HEK293 (cell line): ENCODE measurements around the gene CNN2.

Experiments
- CTCF ChIA-PET: fragments of 350-600 bp; formaldehyde crosslinking; extraction: SDS; loops from one replicate; lab custom pipeline; 2021; ENCODE audit warnings: antibody characterized with exemption; lab: Yijun Ruan, JAX
- POLR2A ChIA-PET: fragments of 300-600 bp; formaldehyde crosslinking; extraction: SDS; loops from one replicate; lab custom pipeline; 2020; ENCODE audit warnings: antibody characterized with exemption, inconsistent platforms; lab: Yijun Ruan, JAX
- H3K27ac ChIP-seq: fragments of 200-500 bp; sonication (Bioruptor generic); 2 replicates; pipeline ENCODE4 v1.5.1; 2014; ENCODE audit warnings: low read depth, low read length, control low read depth, inconsistent platforms; ENCODE audit errors: extremely low read depth
- H3K36me3 ChIP-seq, 2 experiments: fragments of 200-500 bp in 1 of 2; sonication (Bioruptor generic) in 1 of 2; 1 replicate in 1 of 2; 2 replicates in 1 of 2; pipeline ENCODE4 v1.5.1; 2014 to 2017; ENCODE audit warnings: inconsistent platforms in 2 of 2, low read length in 2 of 2; ENCODE audit not compliant: control insufficient read depth in 2 of 2, insufficient read depth in 1 of 2
- H3K4me1 ChIP-seq: fragments of 200-500 bp; sonication (Bioruptor generic); 2 replicates; pipeline ENCODE4 v1.5.1; 2014; ENCODE audit warnings: mild to moderate bottlenecking, low read length, inconsistent platforms; ENCODE audit not compliant: control insufficient read depth, insufficient read depth
- H3K4me3 ChIP-seq: 2 replicates; pipeline ENCODE4 v1.5.1; 2011; ENCODE audit warnings: low read depth, mild to moderate bottlenecking, control low read depth, low read length, moderate library complexity
- H3K9me3 ChIP-seq: fragments of 200-500 bp; sonication (Bioruptor generic); 2 replicates; pipeline ENCODE4 v1.5.1; 2014; ENCODE audit warnings: low read depth, low read length, inconsistent platforms; ENCODE audit not compliant: control insufficient read depth, insufficient read depth
- FEZF1 ChIP-seq: fragments of 450-650 bp; formaldehyde crosslinking; IDR thresholded peaks from 2 replicates; pipeline ENCODE4 v1.5.1; 2016; ENCODE audit warnings: missing biosample characterization, missing genetic modification characterization
- GLIS1 ChIP-seq: fragments of 450-650 bp; formaldehyde crosslinking; IDR thresholded peaks from 2 replicates; pipeline ENCODE4 v1.5.1; 2016; ENCODE audit warnings: missing biosample characterization, missing genetic modification characterization
- GLIS2 ChIP-seq: fragments of 450-650 bp; formaldehyde crosslinking; IDR thresholded peaks from 2 replicates; pipeline ENCODE4 v1.5.1; 2016; ENCODE audit warnings: missing biosample characterization, missing genetic modification characterization
- IKZF3 ChIP-seq: fragments of 450-650 bp; IDR thresholded peaks from 2 replicates; pipeline ENCODE4 v1.5.0; 2018; ENCODE audit warnings: missing biosample characterization, mild to moderate bottlenecking, missing genetic modification characterization, moderate library complexity
- KLF7 ChIP-seq: fragments of 450-650 bp; formaldehyde crosslinking; IDR thresholded peaks from 2 replicates; pipeline ENCODE4 v1.5.1; 2016; ENCODE audit warnings: missing biosample characterization, missing genetic modification characterization, borderline replicate concordance
- MZF1 ChIP-seq: fragments of 450-650 bp; formaldehyde crosslinking; IDR thresholded peaks from 2 replicates; pipeline ENCODE4 v1.5.1; 2017; ENCODE audit warnings: missing biosample characterization, missing genetic modification characterization, borderline replicate concordance
- PATZ1 ChIP-seq: fragments of 450-650 bp; formaldehyde crosslinking; IDR thresholded peaks from 2 replicates; pipeline ENCODE4 v1.5.1; 2016; ENCODE audit warnings: missing biosample characterization, missing genetic modification characterization
- PRDM10 ChIP-seq: fragments of 450-650 bp; formaldehyde crosslinking; IDR thresholded peaks from 2 replicates; pipeline ENCODE4 v1.5.1; 2016; ENCODE audit warnings: missing biosample characterization, missing genetic modification characterization
- REPIN1 ChIP-seq: fragments of 450-650 bp; formaldehyde crosslinking; IDR thresholded peaks from 2 replicates; pipeline ENCODE4 v1.5.1; 2017; ENCODE audit warnings: missing biosample characterization, missing genetic modification characterization, low read depth
- SCRT1 ChIP-seq: fragments of 450-650 bp; formaldehyde crosslinking; IDR thresholded peaks from 2 replicates; pipeline ENCODE4 v1.5.1; 2016; ENCODE audit warnings: missing biosample characterization, missing genetic modification characterization, borderline replicate concordance
- SCRT2 ChIP-seq: fragments of 450-650 bp; formaldehyde crosslinking; IDR thresholded peaks from 2 replicates; pipeline ENCODE4 v1.5.1; 2016; ENCODE audit warnings: missing biosample characterization, missing genetic modification characterization
- SP2 ChIP-seq: fragments of 450-650 bp; formaldehyde crosslinking; IDR thresholded peaks from 2 replicates; pipeline ENCODE4 v1.5.1; 2016; ENCODE audit warnings: missing biosample characterization, missing genetic modification characterization
- SP3 ChIP-seq: fragments of 450-650 bp; formaldehyde crosslinking; IDR thresholded peaks from 2 replicates; pipeline ENCODE4 v1.5.1; 2016; ENCODE audit warnings: missing biosample characterization, missing genetic modification characterization
- ZBTB17 ChIP-seq: fragments of 450-650 bp; formaldehyde crosslinking; IDR thresholded peaks from 2 replicates; pipeline ENCODE4 v1.5.1; 2016; ENCODE audit warnings: missing biosample characterization, missing genetic modification characterization
- ZBTB49 ChIP-seq: fragments of 450-650 bp; formaldehyde crosslinking; IDR thresholded peaks from 2 replicates; pipeline ENCODE4 v1.5.1; 2016; ENCODE audit warnings: missing biosample characterization, missing genetic modification characterization, low read depth
- ZFHX2 ChIP-seq: fragments of 450-650 bp; formaldehyde crosslinking; conservative IDR thresholded peaks from 2 replicates; pipeline ENCODE4 v1.5.1; 2016; ENCODE audit warnings: missing biosample characterization, missing genetic modification characterization
- ZFP69B ChIP-seq: fragments of 450-650 bp; formaldehyde crosslinking; IDR thresholded peaks from 2 replicates; pipeline ENCODE4 v1.5.1; 2016; ENCODE audit warnings: missing biosample characterization, missing genetic modification characterization
- ZNF175 ChIP-seq: fragments of 450-650 bp; formaldehyde crosslinking; IDR thresholded peaks from 2 replicates; pipeline ENCODE4 v1.5.1; 2016; ENCODE audit warnings: missing biosample characterization, missing genetic modification characterization
- ZNF362 ChIP-seq: fragments of 450-650 bp; formaldehyde crosslinking; IDR thresholded peaks from 2 replicates; pipeline ENCODE4 v1.5.1; 2016; ENCODE audit warnings: missing biosample characterization, missing genetic modification characterization
- ZNF596 ChIP-seq: fragments of 450-650 bp; IDR thresholded peaks from 2 replicates; pipeline ENCODE4 v1.5.0; 2018; ENCODE audit warnings: missing biosample characterization, mild to moderate bottlenecking, missing genetic modification characterization, moderate library complexity
- ZNF600 ChIP-seq: fragments of 450-650 bp; formaldehyde crosslinking; IDR thresholded peaks from 2 replicates; pipeline ENCODE4 v1.5.1; 2016; ENCODE audit warnings: missing biosample characterization, missing genetic modification characterization
- ZNF76 ChIP-seq: fragments of 450-650 bp; formaldehyde crosslinking; IDR thresholded peaks from 2 replicates; pipeline ENCODE4; 2016; ENCODE audit warnings: low read depth, missing biosample characterization, missing genetic modification characterization, borderline replicate concordance
- TF ChIP-seq, protein P1 (sequence below): fragments of 450-650 bp; formaldehyde crosslinking; IDR thresholded peaks from 2 replicates; pipeline ENCODE4 v1.5.1; 2017; ENCODE audit warnings: missing biosample characterization, missing genetic modification characterization
- TF ChIP-seq, protein P2 (sequence below): fragments of 450-650 bp; formaldehyde crosslinking; IDR thresholded peaks from 2 replicates; pipeline ENCODE4 v1.5.1; 2017; ENCODE audit warnings: missing biosample characterization, missing genetic modification characterization

The CNN2 gene

GRCh38 chr19:1018932-1019615 lies 7.3 kb upstream of the CNN2 start:
- Histone ChIP-seq H3K36me3 (peaks cover 0 to 37% of the 10 kb centered on the region in 2 experiments; a peak in 1 of 3 replicates), H3K9me3 (no peaks in the 10 kb centered on the region), H3K27ac (peak overlapping the region; percentile 25), H3K4me1 (peaks cover 7% of the 10 kb centered on the region), H3K4me3 (peak overlapping the region; percentile 86)
- ChIA-PET CTCF (interaction anchor here (0.7 to 1.0 kb wide), 3 partner anchors 82 to 111 kb away, joined by 3 to 4 read pairs (median 3); no protein-coding TSS in a partner anchor), POLR2A (interaction anchor here (1.1 to 1.2 kb wide), 3 partner anchors 21 to 85 kb away, joined by 3 to 4 read pairs (median 3); partner anchors contain the start of gene ABCA7)
- TF ChIP-seq PATZ1 (tag by site-specific recombination) (0 out of 2 replicates have a peak, but pooled peaks have one; percentile 50), GLIS1 (tag by site-specific recombination) (peak; percentile 84), ZFHX2 (tag by site-specific recombination) (no peak; the same call in 1 of the 2 replicates), ZBTB49 (tag by site-specific recombination) (no peak), ZNF362 (tag by site-specific recombination) (peak; percentile 90), PRDM10 (peak; percentile 100), ZNF76 (tag by site-specific recombination) (peak; percentile 42; the same call in 1 of the 2 replicates), SP3 (peak; percentile 53), MZF1 (tag by site-specific recombination) (no peak), REPIN1 (tag by site-specific recombination) (no peak), SP2 (tag by site-specific recombination) (peak; percentile 64), ZNF596 (no peak), ZFP69B (0 out of 2 replicates have a peak, but pooled peaks have one; percentile 9), KLF7 (tag by site-specific recombination) (no peak), FEZF1 (no peak), SCRT2 (tag by site-specific recombination) (0 out of 2 replicates have a peak, but pooled peaks have one; percentile 25), ZBTB17 (tag by site-specific recombination) (peak; percentile 71), IKZF3 (tag by site-specific recombination) (peak; percentile 61; the same call in 1 of the 2 replicates), GLIS2 (tag by site-specific recombination) (peak; percentile 56; the same call in 1 of the 2 replicates), ZNF175 (tag by site-specific recombination) (no peak), ZNF600 (tag by site-specific recombination) (peak; percentile 87), SCRT1 (tag by site-specific recombination) (peak; percentile 54; the same call in 1 of the 2 replicates)
- TF ChIP-seq, protein P1, sequence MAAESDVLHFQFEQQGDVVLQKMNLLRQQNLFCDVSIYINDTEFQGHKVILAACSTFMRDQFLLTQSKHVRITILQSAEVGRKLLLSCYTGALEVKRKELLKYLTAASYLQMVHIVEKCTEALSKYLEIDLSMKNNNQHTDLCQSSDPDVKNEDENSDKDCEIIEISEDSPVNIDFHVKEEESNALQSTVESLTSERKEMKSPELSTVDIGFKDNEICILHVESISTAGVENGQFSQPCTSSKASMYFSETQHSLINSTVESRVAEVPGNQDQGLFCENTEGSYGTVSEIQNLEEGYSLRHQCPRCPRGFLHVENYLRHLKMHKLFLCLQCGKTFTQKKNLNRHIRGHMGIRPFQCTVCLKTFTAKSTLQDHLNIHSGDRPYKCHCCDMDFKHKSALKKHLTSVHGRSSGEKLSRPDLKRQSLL (tag by site-specific recombination): peak; percentile 84
- TF ChIP-seq, protein P2, sequence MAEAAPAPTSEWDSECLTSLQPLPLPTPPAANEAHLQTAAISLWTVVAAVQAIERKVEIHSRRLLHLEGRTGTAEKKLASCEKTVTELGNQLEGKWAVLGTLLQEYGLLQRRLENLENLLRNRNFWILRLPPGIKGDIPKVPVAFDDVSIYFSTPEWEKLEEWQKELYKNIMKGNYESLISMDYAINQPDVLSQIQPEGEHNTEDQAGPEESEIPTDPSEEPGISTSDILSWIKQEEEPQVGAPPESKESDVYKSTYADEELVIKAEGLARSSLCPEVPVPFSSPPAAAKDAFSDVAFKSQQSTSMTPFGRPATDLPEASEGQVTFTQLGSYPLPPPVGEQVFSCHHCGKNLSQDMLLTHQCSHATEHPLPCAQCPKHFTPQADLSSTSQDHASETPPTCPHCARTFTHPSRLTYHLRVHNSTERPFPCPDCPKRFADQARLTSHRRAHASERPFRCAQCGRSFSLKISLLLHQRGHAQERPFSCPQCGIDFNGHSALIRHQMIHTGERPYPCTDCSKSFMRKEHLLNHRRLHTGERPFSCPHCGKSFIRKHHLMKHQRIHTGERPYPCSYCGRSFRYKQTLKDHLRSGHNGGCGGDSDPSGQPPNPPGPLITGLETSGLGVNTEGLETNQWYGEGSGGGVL: peak; percentile 68
